C4-2B (cell line): ENCODE data around the gene SPRED2.

ENCODE experiments used
- H3K27ac ChIP-seq: fragments of 450-650 bp; 2 replicates; pipeline ENCODE4 v1.5.1; 2017
- CTCF ChIP-seq: fragments of 450-650 bp; conservative IDR thresholded peaks from 2 replicates; pipeline ENCODE4 v1.5.1; 2017; ENCODE audit warnings: mild to moderate bottlenecking
- ZFX ChIP-seq: fragments of 450-650 bp; IDR thresholded peaks from 2 replicates; pipeline ENCODE4 v1.6.1; 2017

Gene SPRED2

GRCh38 chr2:65402780-65403528 lies 29.4 kb downstream of the SPRED2 start:
- TF ChIP-seq CTCF: no peak
- no peak for TF ChIP-seq ZFX
- peak overlapping the region; percentile 36 for H3K27ac ChIP-seq

- no peak overlapping the region for H3K27ac ChIP-seq
- TF ChIP-seq CTCF (no peak), ZFX (no peak)
Observed at GRCh38 chr2:65402323-65402722, 30.1 kb downstream of the SPRED2 start.

GRCh38 chr2:65397122-65397521 lies 35.3 kb downstream of the SPRED2 start:
- TF ChIP-seq CTCF (no peak), ZFX (no peak)
- H3K27ac ChIP-seq: peak overlapping the region; percentile 66; the same call in 1 of the 2 replicates

GRCh38 chr2:65396348-65397026 lies 35.9 kb downstream of the SPRED2 start:
- TF ChIP-seq CTCF (no peak), ZFX (no peak)
- peak overlapping the region; percentile 66; the same call in 1 of the 2 replicates for H3K27ac ChIP-seq

GRCh38 chr2:65395621-65396347 lies 36.6 kb downstream of the SPRED2 start:
- no peak for TF ChIP-seq ZFX
- no peak for TF ChIP-seq CTCF
- H3K27ac ChIP-seq: peak overlapping the region; percentile 66

GRCh38 chr2:65393743-65394422 lies 38.5 kb downstream of the SPRED2 start:
- TF ChIP-seq ZFX (no peak), CTCF (no peak)
- H3K27ac ChIP-seq: no peak overlapping the region
